AG08395 (cell line): ENCODE measurements around the gene GALNT2.

Experiments
- DNase-seq: peaks from one replicate; pipeline ENCODE4 v3.0.0; 2012; ENCODE audit warnings: mixed read lengths, low spot score

The GALNT2 gene

DNA sequence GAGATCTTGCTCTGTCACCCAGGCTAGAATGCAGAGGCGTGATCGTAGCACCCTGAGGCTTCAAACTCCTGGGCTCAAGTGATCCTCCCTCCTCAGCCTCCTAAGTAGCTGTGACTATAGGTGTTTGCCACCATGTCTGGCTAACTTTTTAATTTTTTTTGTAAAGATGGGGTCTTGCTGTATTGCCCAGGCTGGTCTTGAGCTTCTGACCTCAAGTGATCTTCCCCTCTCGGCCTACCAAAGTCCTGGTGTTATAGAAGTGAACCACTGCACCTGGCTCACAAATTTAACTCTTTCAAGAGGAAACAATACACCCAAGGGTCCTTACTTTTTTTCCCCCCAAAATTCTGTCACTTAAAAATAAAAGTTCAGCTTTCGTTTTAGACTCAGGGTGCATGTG, 62.3 kb downstream of the GALNT2 start:
- no peak for DNase-seq

- no peak for DNase-seq
These were observed 63.3 kb downstream of the GALNT2 start for GRCh38 chr1:230130172-230130944.

DNA sequence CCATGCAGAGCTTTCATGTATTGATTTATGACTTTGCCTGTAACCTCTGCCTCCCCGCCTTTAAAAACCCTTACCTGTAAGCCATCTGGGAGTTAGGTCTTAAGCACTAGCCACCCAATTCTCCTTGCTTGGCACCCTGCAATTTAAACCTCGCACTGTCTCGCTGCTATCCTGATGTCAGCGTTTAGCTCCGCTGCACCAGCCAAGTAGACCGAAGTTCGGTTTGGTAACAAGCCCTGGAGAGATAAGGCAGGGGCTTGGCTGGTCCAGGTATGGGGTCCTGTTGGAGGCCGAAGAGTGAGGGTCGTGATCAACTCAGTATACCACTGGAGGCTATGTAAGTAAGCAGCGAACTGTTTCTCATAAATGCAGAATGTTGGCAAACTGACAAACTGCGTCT, 64.4 kb downstream of the GALNT2 start:
- no peak for DNase-seq

DNA sequence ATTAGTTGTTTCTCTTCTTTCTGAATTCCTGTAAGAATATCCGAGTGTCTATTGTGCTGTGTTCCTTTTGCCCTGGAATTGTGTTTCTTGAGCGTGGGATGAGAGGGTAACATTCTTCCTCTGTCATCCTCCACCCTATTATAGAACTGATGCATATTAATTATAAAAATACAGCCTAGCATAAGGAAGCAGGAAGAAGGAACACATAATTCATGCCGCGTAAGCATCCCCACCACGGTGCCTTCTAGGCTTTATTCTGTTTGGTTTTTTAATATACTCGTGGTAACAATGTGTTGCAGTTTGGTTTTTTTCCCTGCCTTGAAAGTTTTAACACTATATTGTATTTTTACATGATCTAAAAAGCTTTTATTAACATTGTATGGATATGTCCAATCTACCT, 65.7 kb downstream of the GALNT2 start:
- DNase-seq, result no peak

- no peak for DNase-seq
These were observed 68.7 kb downstream of the GALNT2 start for GRCh38 chr1:230135726-230136125.

DNA sequence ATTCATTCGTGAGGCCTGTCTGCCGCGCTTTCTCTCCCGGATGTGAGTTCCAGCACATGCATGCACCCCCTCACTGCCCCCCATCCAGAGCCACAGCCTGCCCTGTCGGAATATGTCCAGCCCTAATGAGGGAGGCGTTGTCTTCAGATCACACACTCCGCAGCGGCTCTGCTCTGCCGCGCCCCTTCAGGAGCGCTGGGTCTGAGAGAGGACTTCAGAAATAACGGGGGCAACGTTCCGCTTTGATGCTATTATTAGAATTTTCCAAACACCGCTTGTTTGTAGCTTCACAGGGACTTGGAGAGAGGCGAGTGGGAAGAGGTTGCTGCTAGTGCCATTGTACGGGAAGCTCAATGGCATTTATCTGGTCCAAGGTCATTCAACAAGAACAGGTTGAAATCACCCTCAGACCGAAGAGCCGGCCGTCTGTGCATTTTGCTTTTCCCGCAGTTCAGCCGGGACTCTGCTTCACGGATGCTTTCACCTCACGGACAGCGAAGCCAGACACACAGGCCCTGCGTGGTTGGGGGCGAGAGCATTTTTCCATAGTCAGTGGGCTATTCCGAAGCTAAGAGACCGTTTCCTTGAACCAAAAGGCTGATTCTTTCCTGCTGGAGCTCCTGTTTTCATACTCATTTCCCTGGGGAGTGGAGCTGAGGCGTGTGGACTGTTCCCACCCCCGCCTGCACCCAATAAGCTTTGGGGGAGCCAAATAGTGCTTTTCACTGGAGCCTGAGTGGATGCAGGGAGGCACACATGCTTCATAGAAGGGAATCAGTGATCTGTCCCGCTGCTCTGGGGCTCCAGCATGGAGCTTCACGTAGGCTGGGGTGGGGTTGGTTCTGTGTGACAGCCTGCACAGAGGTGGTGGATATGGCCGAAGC, 69.7 kb downstream of the GALNT2 start:
- no peak for DNase-seq

- DNase-seq, result no peak
These were observed 70.3 kb downstream of the GALNT2 start for GRCh38 chr1:230137337-230137815.

DNA sequence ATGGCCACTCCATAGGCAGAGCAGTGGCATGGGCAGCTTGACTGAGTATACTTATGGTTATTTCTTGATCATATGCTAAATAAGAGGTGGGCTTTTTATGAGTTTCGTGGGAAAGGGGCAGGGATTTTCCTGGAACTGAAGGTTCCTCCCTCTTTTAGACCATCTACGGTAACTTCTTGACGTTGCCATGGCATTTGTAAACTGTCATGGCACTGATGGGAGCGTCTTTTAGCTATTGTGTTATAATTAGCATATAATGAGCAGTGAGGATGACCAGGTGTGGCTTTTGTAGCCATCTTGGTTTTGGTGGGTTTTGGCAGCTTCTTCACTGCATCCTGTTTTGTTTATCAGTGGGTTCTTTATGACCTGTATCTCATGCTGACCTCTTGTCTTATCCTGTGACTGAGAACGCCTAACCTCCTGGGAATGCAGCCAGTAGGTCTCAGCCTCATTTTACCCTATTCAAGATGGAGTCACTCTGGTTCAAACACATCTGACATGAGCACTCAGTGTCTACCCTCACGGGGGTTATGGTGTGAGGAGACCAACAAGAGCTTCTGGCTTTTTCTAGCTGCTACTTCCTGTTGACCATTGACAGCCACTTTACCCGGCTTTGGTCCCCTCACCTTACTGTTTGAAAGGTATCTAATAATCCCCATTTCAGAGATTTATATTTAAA, 71.7 kb downstream of the GALNT2 start:
- no peak for DNase-seq

DNA sequence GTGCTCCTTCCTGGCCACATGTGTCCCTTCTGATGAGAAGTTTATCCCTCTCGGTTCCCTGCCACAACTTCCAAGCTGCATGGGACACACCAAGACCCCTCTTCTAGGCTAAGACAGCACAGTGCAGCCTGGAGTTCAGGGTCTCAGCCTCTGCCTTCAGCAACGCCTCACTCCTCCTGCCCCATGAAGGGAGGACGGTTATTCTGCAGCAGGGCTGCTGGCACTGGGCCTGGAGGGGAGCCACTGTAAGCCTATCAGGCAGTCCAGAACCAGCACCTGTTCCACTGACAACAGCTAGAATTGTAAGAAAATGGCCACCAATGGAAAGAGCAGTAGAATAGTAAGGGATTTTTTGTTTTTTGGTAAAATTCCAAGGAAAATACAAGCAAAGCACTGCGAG, 72.3 kb downstream of the GALNT2 start:
- no peak for DNase-seq

GRCh38 chr1:230139741-230140140, 72.7 kb downstream of the GALNT2 start:
- no peak for DNase-seq

DNA sequence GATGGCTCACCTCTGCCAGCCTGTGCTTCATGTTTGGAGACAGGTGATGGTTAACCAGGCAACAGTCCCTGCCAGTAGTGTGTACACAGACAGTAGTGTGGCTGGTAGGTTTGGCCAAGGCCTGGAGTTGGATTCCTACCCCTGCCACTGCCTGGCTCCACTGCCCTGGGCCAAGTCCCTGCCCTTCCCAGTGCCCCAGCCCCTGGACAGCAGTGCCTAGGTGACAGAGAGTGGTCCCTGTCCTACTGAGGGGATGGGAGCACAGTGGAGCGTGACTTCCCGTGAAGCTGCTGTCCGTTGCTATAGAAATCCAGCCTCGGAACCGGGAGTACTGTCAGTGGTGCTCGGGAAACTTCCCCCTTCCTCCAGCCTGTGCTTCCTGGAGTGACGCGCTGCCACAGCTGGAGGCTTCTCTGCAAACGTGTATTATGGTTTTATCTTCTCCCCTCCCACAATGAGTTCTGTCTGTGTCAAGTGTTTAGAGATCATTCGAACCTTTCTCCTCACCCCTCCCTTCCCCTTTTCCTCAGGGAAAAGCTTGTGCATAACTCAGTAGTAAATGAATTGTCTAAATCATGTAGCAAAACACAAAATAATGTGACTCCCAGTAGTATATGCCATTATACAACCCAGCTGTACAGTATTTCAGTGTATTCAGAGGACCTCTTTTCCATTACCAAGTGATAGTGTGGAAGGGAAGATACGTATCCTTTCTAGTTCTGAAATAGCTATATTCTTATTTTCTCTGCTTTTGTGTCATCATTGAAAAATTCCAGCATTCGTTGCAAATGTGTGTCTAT, 73.4 kb downstream of the GALNT2 start:
- no peak for DNase-seq

- peak; percentile 36 for DNase-seq
These were observed 74.1 kb downstream of the GALNT2 start for GRCh38 chr1:230141021-230141648.

DNA sequence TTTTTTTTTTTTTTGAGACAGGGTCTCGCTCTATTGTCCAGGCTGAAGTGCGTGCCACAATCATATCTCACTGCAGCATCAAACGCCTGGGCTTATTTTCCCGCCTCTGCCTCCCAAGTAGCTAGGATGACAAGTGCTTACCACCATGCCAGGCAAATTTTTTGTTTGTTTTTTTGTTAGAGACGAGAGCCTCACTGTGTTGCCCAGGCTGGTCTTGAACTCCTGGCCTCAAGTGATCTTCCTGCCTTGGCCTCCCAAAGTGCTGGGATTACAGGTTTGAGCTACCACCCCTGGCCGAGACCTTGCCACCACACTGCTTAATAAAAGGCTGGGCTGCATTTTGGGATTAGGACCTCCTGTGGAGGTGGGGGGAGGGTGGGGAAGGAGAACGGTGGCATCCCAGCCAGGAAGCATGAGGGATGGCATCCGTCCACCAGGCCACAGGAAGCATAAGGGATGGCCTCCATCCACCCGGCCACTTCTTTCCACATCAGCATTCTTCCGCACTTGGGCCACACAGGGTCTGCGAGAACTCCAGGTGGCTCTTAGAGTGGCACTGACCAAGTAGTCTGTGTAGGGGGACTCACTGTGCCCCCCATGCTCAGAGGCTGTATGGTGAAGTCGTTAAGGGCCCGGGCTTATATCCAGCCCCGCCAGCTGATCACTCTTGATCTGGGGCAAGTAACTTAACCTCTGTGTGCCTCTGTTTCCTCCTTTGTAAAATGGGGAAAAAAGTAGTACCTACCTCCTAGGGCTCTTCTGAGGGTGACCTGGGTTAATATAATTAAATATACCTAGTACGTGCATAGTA, 75.0 kb downstream of the GALNT2 start:
- no peak for DNase-seq

DNA sequence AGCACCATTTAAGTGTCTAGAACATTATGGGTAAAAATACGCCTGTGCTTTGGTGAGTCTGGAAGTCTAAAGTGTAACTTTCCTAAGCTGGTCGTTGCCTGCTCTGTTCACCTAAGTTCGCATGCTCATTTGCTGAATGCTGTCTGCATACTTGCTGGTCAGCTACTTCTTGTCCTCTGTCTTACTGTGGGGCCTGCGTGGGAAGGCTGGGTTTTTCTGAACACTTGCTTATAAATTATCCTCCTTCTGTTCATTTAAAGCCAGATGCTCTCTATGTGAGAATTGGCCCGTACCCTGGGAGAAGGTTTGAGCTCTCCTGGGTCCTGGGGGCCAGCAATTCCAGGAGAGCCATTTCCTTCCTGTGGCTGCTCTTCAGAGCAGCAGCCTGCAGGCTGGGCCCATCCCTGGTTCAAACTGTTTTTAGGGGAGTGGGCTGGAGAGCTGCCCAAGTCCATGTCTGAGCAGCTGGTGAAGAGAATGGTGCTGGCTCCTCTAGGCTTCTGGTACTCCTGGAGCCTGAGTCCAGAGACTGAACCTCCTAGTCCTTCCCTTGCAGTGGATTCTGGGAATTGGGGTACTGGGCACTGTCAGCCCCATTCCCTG, 75.7 kb downstream of the GALNT2 start:
- DNase-seq, result no peak

- no peak for DNase-seq
These were observed 76.5 kb downstream of the GALNT2 start for GRCh38 chr1:230143534-230143933.

- no peak for DNase-seq
These were observed 77.1 kb downstream of the GALNT2 start for GRCh38 chr1:230144010-230144614.

DNA sequence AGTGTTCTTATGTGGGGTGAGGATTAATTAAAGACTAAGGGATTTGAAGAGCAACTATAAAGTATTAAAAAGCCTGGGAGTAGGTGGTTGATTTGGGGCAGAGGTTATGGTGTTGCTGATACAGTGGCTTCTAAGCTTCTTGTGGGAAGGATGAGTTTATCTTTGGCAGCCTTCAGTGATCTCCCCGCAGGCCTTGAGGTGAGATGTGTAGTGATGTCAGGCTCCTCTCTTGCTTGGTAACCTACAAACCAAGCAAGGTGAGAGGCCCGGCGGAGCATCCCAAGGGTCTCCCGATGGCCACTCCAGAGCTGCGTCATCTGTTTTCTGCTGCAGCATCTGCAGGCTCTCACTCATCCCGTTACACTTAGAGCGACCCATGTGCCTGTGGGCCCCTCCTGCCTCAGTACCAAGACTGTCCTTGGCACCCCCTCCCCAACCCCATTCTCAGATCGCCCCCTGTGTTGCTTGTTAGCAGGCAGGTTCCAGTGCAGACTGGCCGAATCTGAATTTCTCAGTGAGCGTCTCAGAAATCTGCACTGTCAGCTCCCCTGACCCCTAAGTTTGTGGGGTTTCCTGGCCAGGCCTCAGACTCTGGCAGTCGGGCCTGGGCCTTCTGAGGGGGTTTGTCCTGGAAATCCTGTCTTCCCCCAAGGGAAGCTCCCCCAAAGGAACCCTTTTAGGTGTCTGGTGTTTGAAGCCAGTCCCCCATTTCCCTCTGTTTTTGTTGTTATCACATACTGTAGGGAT, 77.9 kb downstream of the GALNT2 start:
- no peak for DNase-seq

DNA sequence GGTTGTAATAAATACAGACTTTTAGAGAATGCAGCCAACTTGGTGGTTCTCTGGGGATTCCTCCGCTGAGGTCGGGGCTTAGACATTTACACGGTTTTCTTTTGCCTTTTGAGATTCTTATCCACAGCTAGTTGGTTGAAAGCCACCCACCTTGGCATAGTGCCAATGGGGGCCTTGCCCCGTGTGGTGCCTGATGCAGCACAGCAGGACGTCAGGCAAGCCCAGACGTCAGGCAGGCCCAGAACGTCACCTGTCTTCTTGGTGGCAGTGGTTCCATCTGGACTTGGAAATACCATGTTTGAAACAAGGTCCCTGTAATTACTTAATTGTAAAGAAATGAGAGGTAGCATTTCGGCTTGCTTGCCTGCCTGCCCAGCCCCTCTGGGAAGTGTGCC, 78.5 kb downstream of the GALNT2 start:
- no peak for DNase-seq

DNA sequence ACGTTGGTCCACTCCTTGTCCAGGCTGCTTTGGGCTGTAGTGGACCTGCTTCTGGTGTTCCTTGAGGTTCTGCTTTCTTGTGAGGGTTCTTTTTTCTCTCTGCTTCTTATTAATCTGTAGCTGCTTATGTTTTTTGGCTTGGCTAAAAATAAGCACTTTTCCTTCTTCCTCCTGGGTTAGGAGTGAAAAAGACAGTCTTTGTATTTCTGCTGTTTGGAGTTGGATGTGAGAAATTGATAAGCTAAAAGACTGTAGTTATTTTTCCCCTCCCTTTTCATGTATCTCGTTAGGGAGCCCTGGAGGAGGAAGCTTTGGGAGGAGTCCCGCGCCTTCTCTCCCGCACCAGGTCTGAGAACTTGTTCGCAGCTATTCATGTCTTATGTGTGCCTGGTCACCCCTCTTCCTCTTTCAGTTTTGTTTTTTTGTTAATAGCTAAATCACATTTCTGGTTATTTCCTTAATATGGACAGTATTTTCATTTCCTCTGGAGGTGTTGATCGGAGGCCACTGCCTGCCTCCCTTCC, 79.0 kb downstream of the GALNT2 start:
- DNase-seq, result no peak
